KMS-11 (cell line): ENCODE results near the gene SCAPER.

ENCODE experiments used
- H2AFZ ChIP-seq: fragments of 200-600 bp; sonication (generic); 2 replicates; pipeline ENCODE4 v1.6.1; 2016; ENCODE audit warnings: antibody characterized with exemption, mixed run types, low read depth
- H3K27ac ChIP-seq: fragments of 200-600 bp; sonication (generic); 2 replicates; pipeline ENCODE4 v1.6.1; 2016; ENCODE audit warnings: mild to moderate bottlenecking, mixed run types
- H3K27me3 ChIP-seq: fragments of 200-600 bp; sonication (generic); 2 replicates; pipeline ENCODE4 v1.6.1; 2017; ENCODE audit warnings: mild to moderate bottlenecking, low read depth, mixed run types, moderate library complexity; ENCODE audit not compliant: insufficient read depth
- H3K36me3 ChIP-seq: fragments of 200-600 bp; sonication (generic); 2 replicates; pipeline ENCODE4 v1.6.1; 2017; ENCODE audit warnings: mild to moderate bottlenecking, mixed run types; ENCODE audit not compliant: insufficient read depth
- H3K4me1 ChIP-seq: fragments of 200-600 bp; sonication (generic); 2 replicates; pipeline ENCODE4 v1.6.1; 2016; ENCODE audit warnings: mild to moderate bottlenecking, low read depth, mixed run types; ENCODE audit not compliant: poor library complexity, severe bottlenecking
- H3K4me2 ChIP-seq: fragments of 200-600 bp; sonication (generic); 2 replicates; pipeline ENCODE4 v1.7.0; 2016; ENCODE audit warnings: mild to moderate bottlenecking, mixed run types
- H3K4me3 ChIP-seq: fragments of 200-600 bp; sonication (generic); IDR thresholded peaks from 2 replicates; pipeline ENCODE4 v1.6.1; 2017; ENCODE audit warnings: low read depth, low read length, mixed read lengths; ENCODE audit not compliant: insufficient read depth
- H3K79me2 ChIP-seq: fragments of 200-600 bp; sonication (generic); 2 replicates; pipeline ENCODE4 v1.6.1; 2016; ENCODE audit warnings: low read depth, mixed run types; ENCODE audit not compliant: insufficient read depth
- H3K9ac ChIP-seq: fragments of 200-600 bp; sonication (generic); 2 replicates; pipeline ENCODE4 v1.6.1; 2016; ENCODE audit warnings: mild to moderate bottlenecking, mixed run types
- H4K20me1 ChIP-seq: fragments of 200-600 bp; sonication (generic); 2 replicates; pipeline ENCODE4 v1.6.1; 2016; ENCODE audit warnings: mild to moderate bottlenecking, mixed run types; ENCODE audit not compliant: insufficient read depth
- TF ChIP-seq, protein P1 (sequence below): fragments of 200-600 bp; sonication (generic); conservative IDR thresholded peaks from 2 replicates; pipeline ENCODE4 v1.6.1; 2017; ENCODE audit warnings: low read depth, mild to moderate bottlenecking, antibody characterized with exemption, low read length, moderate library complexity, mixed read lengths

SCAPER gene

GRCh38 chr15:76575679-76576078 lies 329.5 kb downstream of the SCAPER start:
- no peak overlapping the region for H3K27ac ChIP-seq

GRCh38 chr15:76575274-76575673 lies 329.9 kb downstream of the SCAPER start:
- TF ChIP-seq, protein P1, sequence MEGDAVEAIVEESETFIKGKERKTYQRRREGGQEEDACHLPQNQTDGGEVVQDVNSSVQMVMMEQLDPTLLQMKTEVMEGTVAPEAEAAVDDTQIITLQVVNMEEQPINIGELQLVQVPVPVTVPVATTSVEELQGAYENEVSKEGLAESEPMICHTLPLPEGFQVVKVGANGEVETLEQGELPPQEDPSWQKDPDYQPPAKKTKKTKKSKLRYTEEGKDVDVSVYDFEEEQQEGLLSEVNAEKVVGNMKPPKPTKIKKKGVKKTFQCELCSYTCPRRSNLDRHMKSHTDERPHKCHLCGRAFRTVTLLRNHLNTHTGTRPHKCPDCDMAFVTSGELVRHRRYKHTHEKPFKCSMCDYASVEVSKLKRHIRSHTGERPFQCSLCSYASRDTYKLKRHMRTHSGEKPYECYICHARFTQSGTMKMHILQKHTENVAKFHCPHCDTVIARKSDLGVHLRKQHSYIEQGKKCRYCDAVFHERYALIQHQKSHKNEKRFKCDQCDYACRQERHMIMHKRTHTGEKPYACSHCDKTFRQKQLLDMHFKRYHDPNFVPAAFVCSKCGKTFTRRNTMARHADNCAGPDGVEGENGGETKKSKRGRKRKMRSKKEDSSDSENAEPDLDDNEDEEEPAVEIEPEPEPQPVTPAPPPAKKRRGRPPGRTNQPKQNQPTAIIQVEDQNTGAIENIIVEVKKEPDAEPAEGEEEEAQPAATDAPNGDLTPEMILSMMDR: no peak
- no peaks in the 10 kb centered on the region for H3K4me1 ChIP-seq
- no peaks in the 10 kb centered on the region for H3K27me3 ChIP-seq
- no peaks in the 10 kb centered on the region for H3K36me3 ChIP-seq
- H4K20me1 ChIP-seq: no peaks in the 10 kb centered on the region; the same call in 1 of the 2 replicates
- no peak overlapping the region for H3K9ac ChIP-seq
- H3K4me3 ChIP-seq: no peak overlapping the region
- H3K27ac ChIP-seq: no peak overlapping the region
- H2AFZ ChIP-seq: no peak overlapping the region
- no peaks in the 10 kb centered on the region for H3K79me2 ChIP-seq
- H3K4me2 ChIP-seq: no peak overlapping the region

More at GRCh38 chr15:76575679-76576078, 329.5 kb downstream of the SCAPER start:
- Histone ChIP-seq H4K20me1 (no peaks in the 10 kb centered on the region; the same call in 1 of the 2 replicates), H3K4me2 (no peak overlapping the region), H2AFZ (no peak overlapping the region), H3K27me3 (no peaks in the 10 kb centered on the region), H3K4me1 (no peaks in the 10 kb centered on the region), H3K79me2 (no peaks in the 10 kb centered on the region), H3K36me3 (no peaks in the 10 kb centered on the region; the same call in 1 of the 2 replicates), H3K9ac (no peak overlapping the region), H3K4me3 (no peak overlapping the region)
- TF ChIP-seq, protein P1: no peak

GRCh38 chr15:76572983-76573314 lies 332.2 kb downstream of the SCAPER start:
- Histone ChIP-seq H3K4me1 (no peaks in the 10 kb centered on the region), H3K79me2 (no peaks in the 10 kb centered on the region), H3K9ac (no peak overlapping the region), H4K20me1 (no peaks in the 10 kb centered on the region; the same call in 1 of the 2 replicates), H3K27me3 (no peaks in the 10 kb centered on the region), H3K4me3 (no peak overlapping the region), H3K36me3 (no peaks in the 10 kb centered on the region), H3K27ac (no peak overlapping the region), H3K4me2 (no peak overlapping the region), H2AFZ (no peak overlapping the region)
- TF ChIP-seq, protein P1: no peak

DNA sequence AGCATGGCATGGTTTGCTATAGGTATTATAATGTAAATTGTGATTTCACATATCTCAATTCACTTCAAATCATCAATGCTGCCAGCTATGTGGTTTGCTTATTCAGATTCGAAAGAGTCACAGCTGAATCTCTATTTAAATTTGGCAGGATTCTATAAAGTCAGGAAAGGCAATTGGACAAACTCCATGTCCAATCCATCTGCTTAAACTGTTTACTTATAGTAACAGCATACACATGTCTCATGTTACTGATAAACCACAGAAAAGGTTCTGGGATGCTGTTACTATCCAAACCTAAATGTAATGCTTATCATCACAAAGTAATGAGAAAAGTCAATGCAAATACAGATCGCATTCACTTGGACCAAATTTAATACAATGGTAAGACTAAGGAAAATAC lies 338.9 kb downstream of the SCAPER start:
- no peak overlapping the region for H3K4me3 ChIP-seq
- H3K4me2 ChIP-seq: no peak overlapping the region
- no peaks in the 10 kb centered on the region for H3K79me2 ChIP-seq

More for the DNA sequence above, 338.9 kb downstream of the SCAPER start:
- Histone ChIP-seq H3K36me3 (no peaks in the 10 kb centered on the region), H3K4me1 (no peaks in the 10 kb centered on the region), H3K27ac (no peak overlapping the region), H3K27me3 (no peaks in the 10 kb centered on the region), H2AFZ (no peak overlapping the region), H4K20me1 (no peaks in the 10 kb centered on the region), H3K9ac (no peak overlapping the region)
- TF ChIP-seq, protein P1: no peak
